Measurements from ENCODE around the gene ANKRD33. TPM values are rescaled to one million over a fixed set of nuclear protein-coding genes. Genes with fewer than 3 reads are reported as not detected.

The ANKRD33 gene
- total and polyA plus RNA-seq, 2 experiments from 2014 or later = 0.27 to 1.7 TPM

DNA sequence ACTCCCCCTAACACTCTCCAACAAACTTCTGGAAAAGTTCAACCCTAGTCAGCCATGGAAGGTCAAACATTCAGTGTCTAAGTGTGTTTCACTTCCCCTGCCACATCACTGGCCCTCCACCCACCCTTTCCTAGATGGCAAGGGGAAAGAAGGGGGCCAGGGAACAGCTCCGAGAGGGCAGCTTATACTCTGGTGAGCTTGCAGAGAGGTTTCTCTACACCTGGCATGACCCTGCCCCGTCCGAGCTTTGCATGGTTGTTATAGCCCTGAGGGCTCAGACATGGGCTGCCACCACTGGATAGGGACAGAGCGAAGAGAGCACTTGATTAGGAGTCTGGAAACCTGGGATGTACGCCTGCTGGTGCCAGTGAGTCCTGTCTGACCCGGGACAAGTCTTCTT, 23.4 kb downstream of the ANKRD33 start:
- Histone ChIP-seq H3K36me3 (ENCODE audit: insufficient read depth) (no peaks in the 10 kb centered on the region), H3K27me3 (ENCODE audit: insufficient read depth) (peaks cover 45% of the 10 kb centered on the region), H3K4me2 (no peak overlapping the region), H4K20me1 (replicated peaks; ENCODE audit: insufficient read depth) (no peaks in the 10 kb centered on the region), H3K4me1 (ENCODE audit: insufficient read depth) (peaks cover 3% of the 10 kb centered on the region; the same call in 1 of the 2 replicates), H2AFZ (no peak overlapping the region), H3F3A (replicated peaks; ENCODE audit: low read depth) (peaks cover 2% of the 10 kb centered on the region), H3K4me3 (no peak overlapping the region), H3K9me2 (ENCODE audit: insufficient read depth) (no peaks in the 10 kb centered on the region), H3K79me2 (replicated peaks; ENCODE audit: insufficient read depth) (no peaks in the 10 kb centered on the region), H3K27ac (ENCODE audit: low read depth) (no peak overlapping the region)
- H3K4me3 Mint-ChIP-seq = no peak overlapping the region
- no peaks in the 10 kb centered on the region for H3K36me3 Mint-ChIP-seq (ENCODE audit: low read depth)
- H3K4me1 Mint-ChIP-seq = peaks cover 26% of the 10 kb centered on the region
- TF ChIP-seq STAT1 (IDR thresholded peaks at IDR 0.05; ENCODE audit: unreplicated experiment) = no peak
- no peak for TF ChIP-seq NANOG (IDR thresholded peaks at IDR 0.05; ENCODE audit: borderline replicate concordance)
- TF ChIP-seq EZH2 (IDR thresholded peaks at IDR 0.05; ENCODE audit: low read depth, unreplicated experiment) = no peak
- TF ChIP-seq POLR2AphosphoS5 (IDR thresholded peaks at IDR 0.05; ENCODE audit: low read depth) = no peak
- TF ChIP-seq ETS1 (IDR thresholded peaks at IDR 0.05) = no peak
- TF ChIP-seq, protein P1, sequence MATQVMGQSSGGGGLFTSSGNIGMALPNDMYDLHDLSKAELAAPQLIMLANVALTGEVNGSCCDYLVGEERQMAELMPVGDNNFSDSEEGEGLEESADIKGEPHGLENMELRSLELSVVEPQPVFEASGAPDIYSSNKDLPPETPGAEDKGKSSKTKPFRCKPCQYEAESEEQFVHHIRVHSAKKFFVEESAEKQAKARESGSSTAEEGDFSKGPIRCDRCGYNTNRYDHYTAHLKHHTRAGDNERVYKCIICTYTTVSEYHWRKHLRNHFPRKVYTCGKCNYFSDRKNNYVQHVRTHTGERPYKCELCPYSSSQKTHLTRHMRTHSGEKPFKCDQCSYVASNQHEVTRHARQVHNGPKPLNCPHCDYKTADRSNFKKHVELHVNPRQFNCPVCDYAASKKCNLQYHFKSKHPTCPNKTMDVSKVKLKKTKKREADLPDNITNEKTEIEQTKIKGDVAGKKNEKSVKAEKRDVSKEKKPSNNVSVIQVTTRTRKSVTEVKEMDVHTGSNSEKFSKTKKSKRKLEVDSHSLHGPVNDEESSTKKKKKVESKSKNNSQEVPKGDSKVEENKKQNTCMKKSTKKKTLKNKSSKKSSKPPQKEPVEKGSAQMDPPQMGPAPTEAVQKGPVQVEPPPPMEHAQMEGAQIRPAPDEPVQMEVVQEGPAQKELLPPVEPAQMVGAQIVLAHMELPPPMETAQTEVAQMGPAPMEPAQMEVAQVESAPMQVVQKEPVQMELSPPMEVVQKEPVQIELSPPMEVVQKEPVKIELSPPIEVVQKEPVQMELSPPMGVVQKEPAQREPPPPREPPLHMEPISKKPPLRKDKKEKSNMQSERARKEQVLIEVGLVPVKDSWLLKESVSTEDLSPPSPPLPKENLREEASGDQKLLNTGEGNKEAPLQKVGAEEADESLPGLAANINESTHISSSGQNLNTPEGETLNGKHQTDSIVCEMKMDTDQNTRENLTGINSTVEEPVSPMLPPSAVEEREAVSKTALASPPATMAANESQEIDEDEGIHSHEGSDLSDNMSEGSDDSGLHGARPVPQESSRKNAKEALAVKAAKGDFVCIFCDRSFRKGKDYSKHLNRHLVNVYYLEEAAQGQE (IDR thresholded peaks at IDR 0.05; ENCODE audit: unreplicated experiment) = no peak
- TF ChIP-seq CREB1 (CRISPR knock-in tag; IDR thresholded peaks at IDR 0.05; ENCODE audit: low read depth) = no peak
- no peak for TF ChIP-seq ZNF331 (CRISPR knock-in tag; IDR thresholded peaks at IDR 0.05; ENCODE audit: low read depth)
- no peak for TF ChIP-seq JUNB (IDR thresholded peaks at IDR 0.05; ENCODE audit: unreplicated experiment)
- no peak for TF ChIP-seq EZH2phosphoT487 (IDR thresholded peaks at IDR 0.05; ENCODE audit: unreplicated experiment)
- TF ChIP-seq, protein P2, sequence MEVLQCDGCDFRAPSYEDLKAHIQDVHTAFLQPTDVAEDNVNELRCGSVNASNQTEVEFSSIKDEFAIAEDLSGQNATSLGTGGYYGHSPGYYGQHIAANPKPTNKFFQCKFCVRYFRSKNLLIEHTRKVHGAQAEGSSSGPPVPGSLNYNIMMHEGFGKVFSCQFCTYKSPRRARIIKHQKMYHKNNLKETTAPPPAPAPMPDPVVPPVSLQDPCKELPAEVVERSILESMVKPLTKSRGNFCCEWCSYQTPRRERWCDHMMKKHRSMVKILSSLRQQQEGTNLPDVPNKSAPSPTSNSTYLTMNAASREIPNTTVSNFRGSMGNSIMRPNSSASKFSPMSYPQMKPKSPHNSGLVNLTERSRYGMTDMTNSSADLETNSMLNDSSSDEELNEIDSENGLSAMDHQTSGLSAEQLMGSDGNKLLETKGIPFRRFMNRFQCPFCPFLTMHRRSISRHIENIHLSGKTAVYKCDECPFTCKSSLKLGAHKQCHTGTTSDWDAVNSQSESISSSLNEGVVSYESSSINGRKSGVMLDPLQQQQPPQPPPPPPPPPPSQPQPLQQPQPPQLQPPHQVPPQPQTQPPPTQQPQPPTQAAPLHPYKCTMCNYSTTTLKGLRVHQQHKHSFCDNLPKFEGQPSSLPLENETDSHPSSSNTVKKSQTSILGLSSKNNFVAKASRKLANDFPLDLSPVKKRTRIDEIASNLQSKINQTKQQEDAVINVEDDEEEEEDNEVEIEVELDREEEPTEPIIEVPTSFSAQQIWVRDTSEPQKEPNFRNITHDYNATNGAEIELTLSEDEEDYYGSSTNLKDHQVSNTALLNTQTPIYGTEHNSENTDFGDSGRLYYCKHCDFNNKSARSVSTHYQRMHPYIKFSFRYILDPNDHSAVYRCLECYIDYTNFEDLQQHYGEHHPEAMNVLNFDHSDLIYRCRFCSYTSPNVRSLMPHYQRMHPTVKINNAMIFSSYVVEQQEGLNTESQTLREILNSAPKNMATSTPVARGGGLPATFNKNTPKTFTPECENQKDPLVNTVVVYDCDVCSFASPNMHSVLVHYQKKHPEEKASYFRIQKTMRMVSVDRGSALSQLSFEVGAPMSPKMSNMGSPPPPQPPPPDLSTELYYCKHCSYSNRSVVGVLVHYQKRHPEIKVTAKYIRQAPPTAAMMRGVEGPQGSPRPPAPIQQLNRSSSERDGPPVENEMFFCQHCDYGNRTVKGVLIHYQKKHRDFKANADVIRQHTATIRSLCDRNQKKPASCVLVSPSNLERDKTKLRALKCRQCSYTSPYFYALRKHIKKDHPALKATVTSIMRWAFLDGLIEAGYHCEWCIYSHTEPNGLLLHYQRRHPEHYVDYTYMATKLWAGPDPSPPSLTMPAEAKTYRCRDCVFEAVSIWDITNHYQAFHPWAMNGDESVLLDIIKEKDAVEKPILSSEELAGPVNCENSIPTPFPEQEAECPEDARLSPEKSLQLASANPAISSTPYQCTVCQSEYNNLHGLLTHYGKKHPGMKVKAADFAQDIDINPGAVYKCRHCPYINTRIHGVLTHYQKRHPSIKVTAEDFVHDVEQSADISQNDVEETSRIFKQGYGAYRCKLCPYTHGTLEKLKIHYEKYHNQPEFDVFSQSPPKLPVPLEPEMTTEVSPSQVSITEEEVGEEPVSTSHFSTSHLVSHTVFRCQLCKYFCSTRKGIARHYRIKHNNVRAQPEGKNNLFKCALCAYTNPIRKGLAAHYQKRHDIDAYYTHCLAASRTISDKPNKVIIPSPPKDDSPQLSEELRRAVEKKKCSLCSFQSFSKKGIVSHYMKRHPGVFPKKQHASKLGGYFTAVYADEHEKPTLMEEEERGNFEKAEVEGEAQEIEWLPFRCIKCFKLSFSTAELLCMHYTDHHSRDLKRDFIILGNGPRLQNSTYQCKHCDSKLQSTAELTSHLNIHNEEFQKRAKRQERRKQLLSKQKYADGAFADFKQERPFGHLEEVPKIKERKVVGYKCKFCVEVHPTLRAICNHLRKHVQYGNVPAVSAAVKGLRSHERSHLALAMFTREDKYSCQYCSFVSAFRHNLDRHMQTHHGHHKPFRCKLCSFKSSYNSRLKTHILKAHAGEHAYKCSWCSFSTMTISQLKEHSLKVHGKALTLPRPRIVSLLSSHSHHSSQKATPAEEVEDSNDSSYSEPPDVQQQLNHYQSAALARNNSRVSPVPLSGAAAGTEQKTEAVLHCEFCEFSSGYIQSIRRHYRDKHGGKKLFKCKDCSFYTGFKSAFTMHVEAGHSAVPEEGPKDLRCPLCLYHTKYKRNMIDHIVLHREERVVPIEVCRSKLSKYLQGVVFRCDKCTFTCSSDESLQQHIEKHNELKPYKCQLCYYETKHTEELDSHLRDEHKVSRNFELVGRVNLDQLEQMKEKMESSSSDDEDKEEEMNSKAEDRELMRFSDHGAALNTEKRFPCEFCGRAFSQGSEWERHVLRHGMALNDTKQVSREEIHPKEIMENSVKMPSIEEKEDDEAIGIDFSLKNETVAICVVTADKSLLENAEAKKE (CRISPR knock-in tag; IDR thresholded peaks at IDR 0.05) = no peak
- TF ChIP-seq CTCF (conservative IDR thresholded peaks at IDR 0.05; ENCODE audit: low read depth in 2 of 2) = no peak
- no peak for TF ChIP-seq ZNF114 (CRISPR knock-in tag; IDR thresholded peaks at IDR 0.05)
- peaks cover 35% of the 10 kb centered on the region for H3K27me3 Mint-ChIP-seq (ENCODE audit: insufficient read depth, low read depth, poor library complexity)
- no peak overlapping the region for H3K27ac Mint-ChIP-seq
- DNase-seq (ENCODE audit: low spot score) = no peak
- peaks cover 3% of the 10 kb centered on the region; the same call in 1 of the 3 replicates for H3K9me3 Mint-ChIP-seq
- no peak for ATAC-seq
